Heart left ventricle (tissue), 16 donors: ENCODE data around the gene PLB1. TPM values are rescaled to one million over a fixed set of nuclear protein-coding genes. Genes with fewer than 3 reads are reported as not detected.
A peak's percentile ranks its signal among the peaks of the same experiment; 100 is the strongest.

Experiments used
- ATAC-seq, 4 donors: fragments of 200-7000 bp; cut with Tn5 transposase; one replicate each; pipeline ENCODE4 v1.9.1; 2020 to 2022; ENCODE audit warnings: moderate library complexity in 4 of 4, mild to moderate bottlenecking in 3 of 4, moderate number of reproducible peaks in 1 of 4
- DNase-seq, 5 donors: peaks; one replicate each; pipeline ENCODE4 v3.0.0-alpha.2; 2020
- H3K27ac ChIP-seq, 12 donors: fragments of 200-600 bp; sonication (generic) in 4 of 12; one replicate each; pipeline versions ENCODE4 v1.5.0 to v1.8.0; 2016 to 2022; ENCODE audit warnings: mild to moderate bottlenecking in 2 of 12
- H3K27me3 ChIP-seq, 9 donors: fragments of 200-600 bp; sonication (generic) in 2 of 9; one replicate each; pipeline versions ENCODE4 v1.5.1 to v1.8.0; 2016 to 2022; ENCODE audit warnings: mild to moderate bottlenecking in 3 of 9
- H3K36me3 ChIP-seq, 9 donors: fragments of 200-600 bp; sonication (generic) in 2 of 9; one replicate each; pipeline versions ENCODE4 v1.5.0 to v1.8.0; 2018 to 2022; ENCODE audit warnings: mild to moderate bottlenecking in 2 of 9
- H3K4me1 ChIP-seq, 12 donors: fragments of 200-600 bp; sonication (generic) in 4 of 12; one replicate each; pipeline versions ENCODE4 v1.5.0 to v1.8.0; 2016 to 2022; ENCODE audit warnings: mild to moderate bottlenecking in 3 of 12
- H3K4me3 ChIP-seq, 12 donors: fragments of 200-600 bp; sonication (generic) in 4 of 12; one replicate each; pipeline versions ENCODE4 v1.5.0 to v1.8.0; 2017 to 2022; ENCODE audit warnings: mild to moderate bottlenecking in 9 of 12, moderate library complexity in 4 of 12
- H3K9me3 ChIP-seq, 12 donors: fragments of 200-600 bp; sonication (generic) in 4 of 12; one replicate each; pipeline versions ENCODE4 v1.5.0 to v1.8.0; 2016 to 2022; ENCODE audit warnings: mild to moderate bottlenecking in 1 of 12
- CTCF ChIP-seq, 12 donors: fragments of 200-600 bp; sonication (generic) in 4 of 12; IDR thresholded peaks; one replicate each; pipeline versions ENCODE4 v1.5.0 to v1.8.0; 2018 to 2022; ENCODE audit warnings: antibody characterized with exemption in 12 of 12, mild to moderate bottlenecking in 5 of 12
- POLR2A ChIP-seq, 2 donors: fragments of 450-650 bp; IDR thresholded peaks; one replicate each; pipeline ENCODE4 v1.6.1; 2017; ENCODE audit warnings: antibody characterized with exemption in 2 of 2, mild to moderate bottlenecking in 2 of 2, moderate library complexity in 2 of 2
- WGBS, 4 donors: extraction: QIAGEN DNeasy Blood & Tissue Kit in 2 of 4; methylation state at CpG; one replicate each; pipeline versions ENCODE4 v1.1.5 to v1.1.7; 2013 to 2018; 5-methylcytosine and 5-hydroxymethylcytosine counted together
- intact Hi-C, 10 donors: fragments of 100-400 bp; cut with DNase I; formaldehyde crosslinking; loops; one replicate each; pipeline versions ENCODE4 v1.11.1 to v1.14.2; 2022
- polyA plus RNA-seq, 2 donors: library from polyadenylated mRNA; stranded (reverse); fragments of 200-250 nt; gene quantifications; one replicate each; pipeline ENCODE4 v1.2.3, GENCODE V29; 2013
- total RNA-seq, 9 donors: library from RNA; depleted of rRNA in 2 of 9; stranded (reverse); fragments of >200 nt in 2 of 9; fragmentation: NEBNext Ultra II Directional in 3 of 9; extraction: Animal tissue kit (Norgen Biotek cat#: 25700) in 3 of 9; gene quantifications; one replicate each; pipeline versions ENCODE4 v1.1.0 to v1.2.4, GENCODE V29; 2016 to 2023
- donor health status: ischemic (EF 13 %, LVEDD 7.1; RV severe dilation, severe dysfunction).
- donor health status: healthy with polysubstance abuse.
- donor health status: DM: no; HTN: yes; CAD: no.
- donor health status: DM: no; HTN: no; CAD: no.
- donor health status: ischemic (EF 25% LVEDD 6.9; RV normal size, moderate dysfunction).
- donor health status: ischemic (EF 25% LVEDD 5.7; RV mildly dilated, moderate dysfunction).
- donor health status: healthy.
- donor health status: DM: yes; HTN: yes; CAD: no.
- donor health status: ischemic (EF 35%, LVEDD 5.7; RV mildly dilated, moderate dysfunction).
- donor health status: nonischemic (EF 11% LVEDD 7.7; RV severe dilation, severe dysfunction).
- donor health status: DM: yes; HTN: yes; CAD: no.
- donor health status: PGD.
- donor health status: ischemic (EF 29% LVEDD 5.4; RV normal size, mild dysfunction).
- donor health status: nonischemic (EF 23%, LVEDD 6.1; RV moderate dilation, normal function).

The PLB1 gene
- total and polyA plus RNA-seq, 11 donors = 0.35 to 5.5 (median 1.3) TPM

- DNase-seq = peak in 4 of 5 donors; percentile 37 to 70 (median 58)
- H3K4me3 ChIP-seq = no peak overlapping the region
- peak overlapping the region; percentile 53 to 95 (median 79) for H3K27ac ChIP-seq
- TF ChIP-seq POLR2A (IDR thresholded peaks at IDR 0.05) = no peak
- TF ChIP-seq CTCF (IDR thresholded peaks at IDR 0.05) = no peak
- H3K4me1 ChIP-seq = peaks cover 0 to 41% (median 21%) of the 10 kb centered on the region in 12 donors
- H3K27me3 ChIP-seq = no peaks in the 10 kb centered on the region
- peak; percentile 83 to 93 (median 89) for ATAC-seq
- H3K9me3 ChIP-seq = no peaks in the 10 kb centered on the region
- H3K36me3 ChIP-seq = peaks cover 0 to 3% (median 0%) of the 10 kb centered on the region in 9 donors
- intact Hi-C loops = no loop called here
- WGBS, 4 donors = 27 to 32% (median 30%) methylated on average over 2 of the region's 2 CpGs
Measured at GRCh38 chr2:28635191-28635611, 139.3 kb downstream of the PLB1 start.

GRCh38 chr2:28636491-28636890 lies 140.6 kb downstream of the PLB1 start:
- H3K27ac ChIP-seq = peak overlapping the region in 10 of 12 donors; percentile 2 to 95 (median 79)
- no peaks in the 10 kb centered on the region for H3K9me3 ChIP-seq
- H3K27me3 ChIP-seq = no peaks in the 10 kb centered on the region
- TF ChIP-seq CTCF (IDR thresholded peaks at IDR 0.05) (no peak), POLR2A (IDR thresholded peaks at IDR 0.05) (no peak)
- peaks cover 0 to 41% (median 21%) of the 10 kb centered on the region in 12 donors for H3K4me1 ChIP-seq
- ATAC-seq = no peak
- H3K4me3 ChIP-seq = no peak overlapping the region
- H3K36me3 ChIP-seq = peaks cover 0 to 3% (median 0%) of the 10 kb centered on the region in 9 donors
- 90 to 97% (median 95%) methylated on average over 2 of the region's 2 CpGs for WGBS, 4 donors
- intact Hi-C loops = no loop called here
- DNase-seq = no peak

GRCh38 chr2:28637066-28638047 lies 141.5 kb downstream of the PLB1 start:
- intact Hi-C loops = no loop called here
- Histone ChIP-seq H3K9me3 (no peaks in the 10 kb centered on the region), H3K36me3 (peaks cover 0 to 3% (median 0%) of the 10 kb centered on the region in 9 donors), H3K4me1 (peaks cover 0 to 41% (median 21%) of the 10 kb centered on the region in 12 donors), H3K27ac (peak overlapping the region in 9 of 12 donors; percentile 61 to 95 (median 80)), H3K4me3 (no peak overlapping the region), H3K27me3 (no peaks in the 10 kb centered on the region)
- 74 to 85% (median 83%) methylated on average over 12 of the region's 12 CpGs for WGBS, 4 donors
- DNase-seq (peak in 1 of 5 donors; percentile 60), ATAC-seq (peak in 3 of 4 donors; percentile 6 to 60 (median 52))
- TF ChIP-seq POLR2A (IDR thresholded peaks at IDR 0.05) (no peak), CTCF (IDR thresholded peaks at IDR 0.05) (no peak)

GRCh38 chr2:28638102-28638501 lies 142.2 kb downstream of the PLB1 start:
- H3K27ac ChIP-seq = peak overlapping the region in 3 of 12 donors; percentile 26 to 84 (median 27)
- peaks cover 0 to 3% (median 0%) of the 10 kb centered on the region in 9 donors for H3K36me3 ChIP-seq
- ATAC-seq (no peak), DNase-seq (no peak)
- intact Hi-C loops = no loop called here
- peaks cover 0 to 41% (median 21%) of the 10 kb centered on the region in 12 donors for H3K4me1 ChIP-seq
- H3K9me3 ChIP-seq = no peaks in the 10 kb centered on the region
- WGBS, 4 donors = 75 to 80% (median 77%) methylated on average over 2 of the region's 2 CpGs
- no peak overlapping the region for H3K4me3 ChIP-seq
- H3K27me3 ChIP-seq = no peaks in the 10 kb centered on the region
- no peak for TF ChIP-seq POLR2A (IDR thresholded peaks at IDR 0.05)
